HG03064 (cell line): Measurements from ENCODE around the gene IP6K3.

Source experiments
- ATAC-seq: cut with Tn5 transposase; IDR thresholded peaks from one replicate; pipeline ENCODE4 v1.9.1; 2021; ENCODE audit warnings: low read depth; ENCODE audit not compliant: unreplicated experiment

The IP6K3 gene

GRCh38 chr6:33744001-33744848 lies 2.5 kb downstream of the IP6K3 start:
- ATAC-seq, result no peak

- no peak for ATAC-seq
Observed at GRCh38 chr6:33742837-33743236, 3.9 kb downstream of the IP6K3 start.

GRCh38 chr6:33742092-33742491 lies 4.6 kb downstream of the IP6K3 start:
- ATAC-seq, result no peak

- ATAC-seq, result no peak
Observed at GRCh38 chr6:33740794-33741193, 5.9 kb downstream of the IP6K3 start.

GRCh38 chr6:33740204-33740608 lies 6.5 kb downstream of the IP6K3 start:
- ATAC-seq, result no peak

GRCh38 chr6:33739571-33739970 lies 7.1 kb downstream of the IP6K3 start:
- ATAC-seq, result no peak

- no peak for ATAC-seq
Observed at GRCh38 chr6:33738879-33739278, 7.8 kb downstream of the IP6K3 start.

- no peak for ATAC-seq
Observed at GRCh38 chr6:33738153-33738552, 8.6 kb downstream of the IP6K3 start.

- ATAC-seq, result no peak
Observed at GRCh38 chr6:33737267-33738026, 9.3 kb downstream of the IP6K3 start.

GRCh38 chr6:33735216-33735615 lies 11.5 kb downstream of the IP6K3 start:
- ATAC-seq, result no peak

- ATAC-seq, result no peak
Observed at GRCh38 chr6:33733709-33734007, 13.0 kb downstream of the IP6K3 start.

GRCh38 chr6:33732817-33733708 lies 13.6 kb downstream of the IP6K3 start:
- no peak for ATAC-seq

- no peak for ATAC-seq
Observed at GRCh38 chr6:33732385-33732784, 14.3 kb downstream of the IP6K3 start.

GRCh38 chr6:33731751-33732282 lies 14.9 kb downstream of the IP6K3 start:
- ATAC-seq, result no peak

GRCh38 chr6:33731035-33731434 lies 15.7 kb downstream of the IP6K3 start:
- ATAC-seq, result no peak

- no peak for ATAC-seq
Observed at GRCh38 chr6:33730611-33731010, 16.1 kb downstream of the IP6K3 start.

GRCh38 chr6:33729059-33729458 lies 17.6 kb downstream of the IP6K3 start:
- ATAC-seq, result no peak

- no peak for ATAC-seq
Observed at GRCh38 chr6:33728438-33728837, 18.3 kb downstream of the IP6K3 start.

- no peak for ATAC-seq
Observed at GRCh38 chr6:33727932-33728331, 18.8 kb downstream of the IP6K3 start.

- ATAC-seq, result no peak
Observed at GRCh38 chr6:33727126-33727525, 19.6 kb downstream of the IP6K3 start.

- no peak for ATAC-seq
Observed at GRCh38 chr6:33726696-33727095, 20.0 kb downstream of the IP6K3 start.
